A673 (cell line): ENCODE results near the gene TTC38.

Source experiments
- CTCF ChIP-seq: fragments of 300-800, 200-600 bp; sonication (generic); conservative IDR thresholded peaks from 2 replicates; pipeline ENCODE4 v1.5.1; 2017; ENCODE audit warnings: low read depth, mild to moderate bottlenecking, antibody characterized with exemption, low read length, moderate library complexity, mixed read lengths
- EZH2 ChIP-seq: fragments of 200-600 bp; sonication (generic); IDR thresholded peaks from 2 replicates; pipeline ENCODE4 v1.6.1; 2017; ENCODE audit warnings: borderline replicate concordance, low read depth, mild to moderate bottlenecking, mixed read lengths, antibody characterized with exemption, low read length; ENCODE audit not compliant: poor library complexity, severe bottlenecking

DNA sequence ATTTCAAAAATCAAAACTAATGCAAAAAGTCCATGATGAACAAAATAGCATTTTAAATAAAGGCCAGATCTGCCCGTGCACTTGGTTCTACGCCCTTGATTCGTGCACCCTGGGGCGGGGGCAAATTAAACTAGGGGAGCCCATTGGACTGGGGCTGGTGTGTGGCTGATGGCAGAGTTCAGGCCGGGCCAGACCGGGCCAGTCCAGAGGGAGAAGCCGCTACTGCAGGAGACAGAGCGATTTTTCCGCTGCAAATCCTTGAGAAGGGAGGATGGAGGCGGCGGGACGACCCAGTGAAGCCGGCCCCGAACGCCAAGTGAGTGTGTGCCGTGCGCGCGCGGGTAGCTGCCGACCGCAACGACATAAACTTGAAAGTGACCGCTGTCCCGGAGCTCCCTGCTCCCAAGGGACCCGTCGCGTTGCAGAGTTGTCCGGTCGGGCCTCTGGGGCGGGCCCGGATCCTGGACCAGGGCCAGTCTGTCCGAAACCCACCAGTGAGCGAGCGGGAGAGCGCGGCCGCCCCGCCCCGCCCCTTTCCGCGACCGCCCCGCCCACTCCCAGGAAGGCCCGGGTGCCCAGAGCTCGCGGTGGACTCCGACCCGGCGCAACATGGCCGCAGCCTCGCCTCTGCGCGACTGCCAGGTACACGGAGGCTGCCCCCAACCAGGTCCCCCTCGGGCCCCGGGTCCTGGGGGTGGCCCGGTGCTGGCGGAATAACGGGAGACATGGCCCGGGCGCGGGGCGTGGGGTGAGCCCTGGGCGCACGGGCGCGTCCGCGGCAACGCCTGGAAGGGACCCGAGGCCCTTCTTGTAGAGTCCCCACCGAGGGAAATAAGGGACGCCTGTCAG is at the start of gene TTC38:
- TF ChIP-seq CTCF (no peak), EZH2 (no peak)
